Neural cell (in vitro differentiated cells): ENCODE measurements around the gene TELO2. TPM values are rescaled to one million over a fixed set of nuclear protein-coding genes. Genes with fewer than 3 reads are reported as not detected.

Experiments
- H2AFZ ChIP-seq: fragments of 200-600, 300-800 bp; sonication (generic), shearing (Covaris generic); 2 replicates; pipeline ENCODE4 v1.6.0; 2014; ENCODE audit warnings: low read depth, mild to moderate bottlenecking, antibody characterized with exemption, low read length, moderate library complexity
- H3F3A ChIP-seq: fragments of 200-600 bp; shearing (Covaris generic); 2 replicates; pipeline ENCODE4 v1.6.1; 2016; ENCODE audit warnings: mild to moderate bottlenecking, moderate library complexity, mixed read lengths, antibody characterized with exemption, low read length; ENCODE audit not compliant: insufficient read depth, poor library complexity, severe bottlenecking
- H3K27ac ChIP-seq: fragments of 200-600, 300-800 bp; sonication (generic), shearing (Covaris generic); 2 replicates; pipeline ENCODE4 v1.5.1; 2014; ENCODE audit warnings: mild to moderate bottlenecking, low read length, moderate library complexity
- H3K27me3 ChIP-seq: fragments of 300-800, 200-600 bp; sonication (generic), shearing (Covaris generic); 2 replicates; pipeline ENCODE4 v1.6.0; 2014; ENCODE audit warnings: mild to moderate bottlenecking, low read depth, low read length, moderate library complexity; ENCODE audit not compliant: insufficient read depth
- H3K36me3 ChIP-seq: fragments of 300-800, 200-600 bp; sonication (generic), shearing (Covaris generic); 2 replicates; pipeline ENCODE4 v1.5.1; 2014; ENCODE audit warnings: mild to moderate bottlenecking, antibody characterized with exemption, low read length, moderate library complexity; ENCODE audit not compliant: insufficient read depth
- H3K4me2 ChIP-seq: fragments of 300-800, 200-600 bp; sonication (generic), shearing (Covaris generic); 2 replicates; pipeline ENCODE4 v1.6.0; 2014; ENCODE audit warnings: mild to moderate bottlenecking, low read length
- H3K4me3 ChIP-seq: fragments of 300-800, 200-600 bp; sonication (generic), shearing (Covaris generic); 2 replicates; pipeline ENCODE4 v1.5.1; 2014; ENCODE audit warnings: mild to moderate bottlenecking, low read length, moderate library complexity
- H3K79me2 ChIP-seq: fragments of 200-600 bp; shearing (Covaris generic); replicated peaks from 2 replicates; pipeline ENCODE4 v1.6.0; 2014; ENCODE audit warnings: mild to moderate bottlenecking, low read length, moderate library complexity; ENCODE audit not compliant: insufficient read depth
- H3K9ac ChIP-seq: fragments of 300-800, 200-600 bp; sonication (generic), shearing (Covaris generic); 2 replicates; pipeline ENCODE4 v1.6.1; 2016; ENCODE audit warnings: mild to moderate bottlenecking, low read length, mixed read lengths
- H3K9me2 ChIP-seq: fragments of 200-600 bp; shearing (Covaris generic); 2 replicates; pipeline ENCODE4 v1.6.1; 2016; ENCODE audit warnings: mild to moderate bottlenecking, low read length, mixed read lengths; ENCODE audit not compliant: insufficient read depth
- H3K9me3 ChIP-seq: fragments of 200-600, 300-800 bp; sonication (generic), shearing (Covaris generic); 2 replicates; pipeline ENCODE4 v1.6.1; 2016; ENCODE audit warnings: mild to moderate bottlenecking, mixed run types, low read length, moderate library complexity, mixed read lengths
- H4K20me1 ChIP-seq: fragments of 200-600 bp; shearing (Covaris generic); 2 replicates; pipeline ENCODE4 v1.6.1; 2016; ENCODE audit warnings: mild to moderate bottlenecking, mixed run types; ENCODE audit not compliant: insufficient read depth
- CTCF ChIP-seq: fragments of 450-650 bp; IDR thresholded peaks from 2 replicates; pipeline ENCODE4 v1.5.1; 2014; ENCODE audit warnings: antibody characterized with exemption, mild to moderate bottlenecking, moderate library complexity; ENCODE audit not compliant: poor library complexity, severe bottlenecking
- EP300 ChIP-seq: fragments of 450-650 bp; conservative IDR thresholded peaks from 2 replicates; pipeline ENCODE4 v1.6.1; 2014; ENCODE audit warnings: antibody characterized with exemption, mild to moderate bottlenecking, moderate library complexity; ENCODE audit not compliant: poor library complexity, severe bottlenecking
- EZH2 ChIP-seq: fragments of 200-600, 300-800 bp; shearing (Covaris generic), sonication (generic); IDR thresholded peaks from 2 replicates; pipeline ENCODE4 v1.6.1; 2014; ENCODE audit warnings: antibody characterized with exemption, low read length, borderline replicate concordance, mild to moderate bottlenecking; ENCODE audit not compliant: insufficient read depth, poor library complexity, severe bottlenecking
- MXI1 ChIP-seq: fragments of 450-650 bp; conservative IDR thresholded peaks from 2 replicates; pipeline ENCODE4 v1.6.1; 2014; ENCODE audit warnings: antibody characterized with exemption, mild to moderate bottlenecking; ENCODE audit not compliant: poor library complexity, severe bottlenecking
- POLR2AphosphoS5 ChIP-seq: IDR thresholded peaks from 2 replicates; pipeline ENCODE4 v1.6.1; 2012
- RAD21 ChIP-seq: fragments of 450-650 bp; conservative IDR thresholded peaks from 2 replicates; pipeline ENCODE4 v1.6.1; 2014; ENCODE audit warnings: antibody characterized with exemption, mild to moderate bottlenecking, moderate library complexity
- REST ChIP-seq: IDR thresholded peaks from 2 replicates; pipeline ENCODE4 v1.6.1; 2012; ENCODE audit warnings: borderline replicate concordance
- SMC3 ChIP-seq: fragments of 450-650 bp; conservative IDR thresholded peaks from 2 replicates; pipeline ENCODE4 v1.6.1; 2014; ENCODE audit warnings: antibody characterized with exemption, mild to moderate bottlenecking, moderate library complexity; ENCODE audit not compliant: poor library complexity
- TAF1 ChIP-seq: IDR thresholded peaks from 2 replicates; pipeline ENCODE4 v1.6.1; 2012; ENCODE audit warnings: low read depth
- polyA plus RNA-seq: library from polyadenylated mRNA; depleted of rRNA; stranded (reverse); fragments of >200 nt; gene quantifications from 2 replicates; pipeline ENCODE4 v1.2.3, GENCODE V29; 2014

The TELO2 gene
- polyA plus RNA-seq, 1 donor from 2014 or later = 50.4 TPM

DNA sequence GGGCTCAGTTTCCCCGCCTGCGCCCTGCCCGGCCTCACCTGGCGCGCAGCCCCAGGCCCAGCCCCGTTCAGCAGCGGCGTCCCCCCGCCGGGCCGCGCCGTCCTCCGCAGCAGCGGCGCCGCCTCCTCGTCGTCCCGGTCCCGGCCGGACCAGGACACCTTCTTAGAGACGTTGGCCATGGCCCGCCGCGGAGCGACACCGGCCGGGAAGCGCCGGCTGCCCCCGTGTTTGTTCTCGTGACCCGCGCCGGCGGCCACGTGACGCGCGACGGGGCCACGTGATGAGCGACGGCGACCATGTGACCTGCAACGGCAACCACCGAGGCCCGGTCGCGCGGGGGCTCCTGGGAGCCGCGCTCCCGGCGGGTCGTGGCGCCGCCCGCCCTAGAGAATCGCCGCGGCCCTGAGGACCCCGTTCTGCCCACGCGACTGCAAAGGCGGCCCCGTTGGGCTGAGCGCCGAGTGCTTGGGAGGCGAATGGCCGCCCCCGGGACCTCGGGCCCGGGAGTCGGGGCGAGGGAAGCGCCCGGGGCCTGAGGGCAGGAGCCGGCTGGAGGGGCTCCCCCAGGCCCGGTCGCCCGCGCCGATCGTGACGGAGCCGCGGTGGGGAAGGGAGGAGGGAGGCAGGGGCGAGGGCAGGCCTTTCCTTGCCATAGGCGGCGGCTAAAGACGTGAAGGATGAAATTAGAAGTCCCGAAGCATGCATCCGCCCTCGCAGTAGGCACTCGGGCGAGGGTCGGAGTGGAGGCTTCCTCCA, 18.2 kb upstream of the TELO2 start, which contains the start of gene CLCN7:
Gene CLCN7, minus strand, starts transcription at position 233 of the 756 bp plus-strand sequence. Its CDS starts 54 bp downstream, at position 179.
- Histone ChIP-seq H3K79me2 (peaks cover 17% of the 10 kb centered on the region), H3K4me2 (peak within 1 kb of the TSS; percentile 95), H3K4me3 (peak within 1 kb of the TSS; percentile 88), H3K9ac (peak within 1 kb of the TSS; percentile 91), H3F3A (no peaks in the 10 kb centered on the region), H3K9me3 (no peaks in the 10 kb centered on the region), H3K27ac (peak within 1 kb of the TSS; percentile 75), H2AFZ (peak within 1 kb of the TSS; percentile 83), H3K27me3 (no peaks in the 10 kb centered on the region), H3K36me3 (no peaks in the 10 kb centered on the region), H3K9me2 (no peaks in the 10 kb centered on the region), H4K20me1 (no peaks in the 10 kb centered on the region)
- no peak for TF ChIP-seq TAF1
- peak; percentile 29 for TF ChIP-seq SMC3
- no peak for TF ChIP-seq RAD21
- TF ChIP-seq REST = no peak
- peak; percentile 86 for TF ChIP-seq POLR2AphosphoS5
- peak; percentile 50 for TF ChIP-seq EP300
- no peak for TF ChIP-seq EZH2
- TF ChIP-seq MXI1 = peak; percentile 97
- TF ChIP-seq CTCF = no peak

GRCh38 chr16:1475552-1476114, 17.5 kb upstream of the TELO2 start:
- Histone ChIP-seq H3F3A (no peaks in the 10 kb centered on the region), H3K79me2 (peaks cover 17% of the 10 kb centered on the region), H3K27ac (peak overlapping the region; percentile 75), H3K9ac (peak overlapping the region; percentile 91), H3K27me3 (no peaks in the 10 kb centered on the region), H3K4me3 (peak overlapping the region; percentile 88), H4K20me1 (no peaks in the 10 kb centered on the region), H3K9me3 (no peaks in the 10 kb centered on the region), H3K9me2 (no peaks in the 10 kb centered on the region), H3K36me3 (no peaks in the 10 kb centered on the region), H3K4me2 (peak overlapping the region; percentile 58), H2AFZ (peak overlapping the region; percentile 83)
- TF ChIP-seq RAD21 (no peak), POLR2AphosphoS5 (no peak), EZH2 (no peak), EP300 (no peak), REST (no peak), SMC3 (no peak), TAF1 (no peak), CTCF (no peak), MXI1 (no peak)
